ENCODE data around the gene FBXO38. TPM values are rescaled to one million over a fixed set of nuclear protein-coding genes. Genes with fewer than 3 reads are reported as not detected.

FBXO38 gene
- total RNA-seq, 1 experiment from 2014 or later, result 36.3 TPM

DNA sequence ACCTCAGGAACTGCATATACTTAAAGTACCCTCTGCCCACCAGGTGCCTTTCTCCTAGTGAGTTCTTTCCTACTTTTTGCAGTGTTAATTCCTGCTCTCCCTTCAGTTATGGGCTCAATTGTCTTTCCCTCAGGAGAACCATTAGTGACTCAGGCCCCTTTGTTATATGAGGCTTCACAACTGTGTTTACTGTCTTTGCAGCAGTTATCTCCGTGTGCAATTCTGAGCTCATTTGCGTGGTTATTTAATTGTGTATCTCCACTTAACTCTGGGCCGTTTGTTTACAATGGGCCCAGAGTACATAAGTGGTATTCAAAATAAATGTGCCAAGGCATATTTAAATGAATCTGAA is 9.6 kb downstream of the FBXO38 start:
- RAD21 ChIA-PET (ENCODE audit: low non-redundant PET in 1 of 2, low total read pairs in 2 of 2, uncharacterized antibody in 2 of 2, unreplicated experiment in 2 of 2), result no interaction called here
- Histone ChIP-seq H3K4me1 (ENCODE audit: control insufficient read depth in 1 of 2, insufficient read depth in 2 of 2, low read length in 2 of 2) (no peaks in the 10 kb centered on the region), H4K20me1 (ENCODE audit: insufficient read depth) (0 out of 2 replicates have a peak, but pooled peaks cover 6% of the 10 kb centered on the region), H2AFZ (ENCODE audit: low read depth, low read length, poor library complexity, severe bottlenecking) (no peak overlapping the region), H3K27ac (ENCODE audit: low read depth, low read length) (no peak overlapping the region), H3K27me3 (ENCODE audit: insufficient read depth, low read length) (no peaks in the 10 kb centered on the region), H3K79me2 (ENCODE audit: insufficient read depth, low read length) (peaks cover 54% of the 10 kb centered on the region), H3K4me2 (ENCODE audit: low read length) (no peak overlapping the region), H3K9me2 (ENCODE audit: insufficient read depth) (no peaks in the 10 kb centered on the region), H3K4me3 (replicated peaks in 1 of 2; ENCODE audit: low read depth in 1 of 2, low read length in 2 of 2) (no peak overlapping the region), H3K9me3 (ENCODE audit: control insufficient read depth in 1 of 2, insufficient read depth in 1 of 2, low read depth in 1 of 2, low read length in 2 of 2) (no peaks in the 10 kb centered on the region), H3K9ac (ENCODE audit: low read length) (no peak overlapping the region), H3K36me3 (ENCODE audit: control insufficient read depth in 1 of 2, insufficient read depth in 2 of 2, low read length in 2 of 2) (peaks cover 0 to 13% of the 10 kb centered on the region in 2 experiments; a peak in 2 of 4 replicates)
- no peak for DNase-seq (ENCODE audit: low read depth, low spot score)
- no peak for ATAC-seq
- intact Hi-C loops (cut with micrococcal nuclease), result no loop called here
- CTCF ChIA-PET, result no interaction called here
- TF ChIP-seq SRF (IDR thresholded peaks at IDR 0.05; ENCODE audit: low read depth), result no peak
- TF ChIP-seq ZFX (IDR thresholded peaks at IDR 0.05), result no peak
- no peak for TF ChIP-seq EGR1 (IDR thresholded peaks at IDR 0.05; ENCODE audit: low read depth)
- TF ChIP-seq, protein P1, sequence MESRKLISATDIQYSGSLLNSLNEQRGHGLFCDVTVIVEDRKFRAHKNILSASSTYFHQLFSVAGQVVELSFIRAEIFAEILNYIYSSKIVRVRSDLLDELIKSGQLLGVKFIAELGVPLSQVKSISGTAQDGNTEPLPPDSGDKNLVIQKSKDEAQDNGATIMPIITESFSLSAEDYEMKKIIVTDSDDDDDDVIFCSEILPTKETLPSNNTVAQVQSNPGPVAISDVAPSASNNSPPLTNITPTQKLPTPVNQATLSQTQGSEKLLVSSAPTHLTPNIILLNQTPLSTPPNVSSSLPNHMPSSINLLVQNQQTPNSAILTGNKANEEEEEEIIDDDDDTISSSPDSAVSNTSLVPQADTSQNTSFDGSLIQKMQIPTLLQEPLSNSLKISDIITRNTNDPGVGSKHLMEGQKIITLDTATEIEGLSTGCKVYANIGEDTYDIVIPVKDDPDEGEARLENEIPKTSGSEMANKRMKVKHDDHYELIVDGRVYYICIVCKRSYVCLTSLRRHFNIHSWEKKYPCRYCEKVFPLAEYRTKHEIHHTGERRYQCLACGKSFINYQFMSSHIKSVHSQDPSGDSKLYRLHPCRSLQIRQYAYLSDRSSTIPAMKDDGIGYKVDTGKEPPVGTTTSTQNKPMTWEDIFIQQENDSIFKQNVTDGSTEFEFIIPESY (IDR thresholded peaks at IDR 0.05; ENCODE audit: extremely low read depth, insufficient replicate concordance, low read length), result no peak
- no peak for TF ChIP-seq TCF7L2 (IDR thresholded peaks at IDR 0.05; ENCODE audit: borderline replicate concordance, extremely low read depth, insufficient read depth, insufficient read length)
- TF ChIP-seq FOSL1 (IDR thresholded peaks at IDR 0.05; ENCODE audit: low read depth), result no peak
- no peak for TF ChIP-seq EZH2phosphoT487 (IDR thresholded peaks at IDR 0.05; ENCODE audit: borderline replicate concordance)
- TF ChIP-seq JUND (IDR thresholded peaks at IDR 0.05), result no peak
- TF ChIP-seq, protein P2, sequence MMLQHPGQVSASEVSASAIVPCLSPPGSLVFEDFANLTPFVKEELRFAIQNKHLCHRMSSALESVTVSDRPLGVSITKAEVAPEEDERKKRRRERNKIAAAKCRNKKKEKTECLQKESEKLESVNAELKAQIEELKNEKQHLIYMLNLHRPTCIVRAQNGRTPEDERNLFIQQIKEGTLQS (IDR thresholded peaks at IDR 0.05), result no peak
- TF ChIP-seq, protein P3, sequence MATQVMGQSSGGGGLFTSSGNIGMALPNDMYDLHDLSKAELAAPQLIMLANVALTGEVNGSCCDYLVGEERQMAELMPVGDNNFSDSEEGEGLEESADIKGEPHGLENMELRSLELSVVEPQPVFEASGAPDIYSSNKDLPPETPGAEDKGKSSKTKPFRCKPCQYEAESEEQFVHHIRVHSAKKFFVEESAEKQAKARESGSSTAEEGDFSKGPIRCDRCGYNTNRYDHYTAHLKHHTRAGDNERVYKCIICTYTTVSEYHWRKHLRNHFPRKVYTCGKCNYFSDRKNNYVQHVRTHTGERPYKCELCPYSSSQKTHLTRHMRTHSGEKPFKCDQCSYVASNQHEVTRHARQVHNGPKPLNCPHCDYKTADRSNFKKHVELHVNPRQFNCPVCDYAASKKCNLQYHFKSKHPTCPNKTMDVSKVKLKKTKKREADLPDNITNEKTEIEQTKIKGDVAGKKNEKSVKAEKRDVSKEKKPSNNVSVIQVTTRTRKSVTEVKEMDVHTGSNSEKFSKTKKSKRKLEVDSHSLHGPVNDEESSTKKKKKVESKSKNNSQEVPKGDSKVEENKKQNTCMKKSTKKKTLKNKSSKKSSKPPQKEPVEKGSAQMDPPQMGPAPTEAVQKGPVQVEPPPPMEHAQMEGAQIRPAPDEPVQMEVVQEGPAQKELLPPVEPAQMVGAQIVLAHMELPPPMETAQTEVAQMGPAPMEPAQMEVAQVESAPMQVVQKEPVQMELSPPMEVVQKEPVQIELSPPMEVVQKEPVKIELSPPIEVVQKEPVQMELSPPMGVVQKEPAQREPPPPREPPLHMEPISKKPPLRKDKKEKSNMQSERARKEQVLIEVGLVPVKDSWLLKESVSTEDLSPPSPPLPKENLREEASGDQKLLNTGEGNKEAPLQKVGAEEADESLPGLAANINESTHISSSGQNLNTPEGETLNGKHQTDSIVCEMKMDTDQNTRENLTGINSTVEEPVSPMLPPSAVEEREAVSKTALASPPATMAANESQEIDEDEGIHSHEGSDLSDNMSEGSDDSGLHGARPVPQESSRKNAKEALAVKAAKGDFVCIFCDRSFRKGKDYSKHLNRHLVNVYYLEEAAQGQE (IDR thresholded peaks at IDR 0.05; ENCODE audit: low read depth), result no peak
- no peak for TF ChIP-seq POLR2A (IDR thresholded peaks at IDR 0.05; ENCODE audit: borderline replicate concordance, extremely low read depth, insufficient read depth, insufficient read length)
- TF ChIP-seq SP1 (IDR thresholded peaks at IDR 0.05; ENCODE audit: low read depth), result no peak
- TF ChIP-seq YY1 (IDR thresholded peaks at IDR 0.05; ENCODE audit: extremely low read depth, insufficient replicate concordance, low read depth, low read length), result no peak
- TF ChIP-seq ELF1 (IDR thresholded peaks at IDR 0.05; ENCODE audit: borderline replicate concordance, low read depth), result no peak
- no TSS peak for BruUV-seq (replicated peaks)
- POLR2A ChIA-PET, result no interaction called here

All from HCT116 (cell line).